WTC11 (cell line): ENCODE data around the gene MAPK9. TPM values are rescaled to one million over a fixed set of nuclear protein-coding genes. Genes with fewer than 3 reads are reported as not detected.

ENCODE experiments used
- ATAC-seq: fragments of 200-7000 bp; cut with Tn5 transposase; 2 replicates; pipeline ENCODE4 v1.10.0; 2021; ENCODE audit warnings: mild to moderate bottlenecking, moderate library complexity
- CTCF ChIA-PET: fragments of 300-600 bp; sonication (Branson Sonifier 250); formaldehyde crosslinking; loops from one replicate; lab custom pipeline; 2021; ENCODE audit warnings: antibody characterized with exemption; lab: Charles Lee
- POLR2A ChIA-PET: fragments of 350-600 bp; sonication (Branson Sonifier 250); formaldehyde crosslinking; loops from one replicate; lab custom pipeline; 2021; ENCODE audit warnings: antibody characterized with exemption; lab: Charles Lee
- DNase-seq: peaks from one replicate; pipeline ENCODE4 v3.0.0; 2021; ENCODE audit warnings: low spot score
- H3K27ac Mint-ChIP-seq: 2 replicates; pipeline ENCODE4 v1.8.0; 2021; ENCODE audit warnings: mixed read lengths
- H3K27me3 Mint-ChIP-seq: 2 replicates; pipeline ENCODE4 v1.8.0; 2021; ENCODE audit warnings: low read depth, mild to moderate bottlenecking, moderate library complexity, mixed read lengths
- H3K36me3 Mint-ChIP-seq: 2 replicates; pipeline ENCODE4 v1.8.0; 2021; ENCODE audit warnings: mixed read lengths
- H3K4me1 Mint-ChIP-seq: 2 replicates; pipeline ENCODE4 v1.8.0; 2022; ENCODE audit warnings: mixed read lengths
- H3K4me3 Mint-ChIP-seq: 2 replicates; pipeline ENCODE4 v1.8.0; 2021; ENCODE audit warnings: mild to moderate bottlenecking, moderate library complexity, mixed read lengths
- H3K9me3 Mint-ChIP-seq: 2 replicates; pipeline ENCODE4 v1.8.0; 2021; ENCODE audit warnings: mixed read lengths
- ATF1 ChIP-seq: sonication (generic); formaldehyde crosslinking; IDR thresholded peaks from 2 replicates; pipeline ENCODE4 v1.8.1; 2023; ENCODE audit warnings: mild to moderate bottlenecking, moderate library complexity, missing genetic modification reagents
- CREB1 ChIP-seq: sonication (generic); formaldehyde crosslinking; IDR thresholded peaks from 2 replicates; pipeline ENCODE4 v1.8.0; 2023; ENCODE audit warnings: mild to moderate bottlenecking, missing genetic modification reagents
- ETV6 ChIP-seq: sonication (generic); formaldehyde crosslinking; IDR thresholded peaks from 2 replicates; pipeline ENCODE4 v1.8.1; 2022; ENCODE audit warnings: mild to moderate bottlenecking, missing genetic modification reagents
- FOXJ3 ChIP-seq: sonication (generic); formaldehyde crosslinking; IDR thresholded peaks from 2 replicates; pipeline ENCODE4 v1.9.0; 2021; ENCODE audit warnings: missing genetic modification reagents, mild to moderate bottlenecking, borderline replicate concordance
- GABPB1 ChIP-seq: sonication (generic); formaldehyde crosslinking; IDR thresholded peaks from 2 replicates; pipeline ENCODE4 v1.8.1; 2023; ENCODE audit warnings: mild to moderate bottlenecking, missing genetic modification reagents
- IRF2 ChIP-seq: sonication (generic); formaldehyde crosslinking; IDR thresholded peaks from 2 replicates; pipeline ENCODE4 v1.8.0; 2022; ENCODE audit warnings: low read depth, missing genetic modification reagents, borderline replicate concordance
- JUN ChIP-seq: sonication (generic); formaldehyde crosslinking; IDR thresholded peaks from 2 replicates; pipeline ENCODE4 v1.8.0; 2023; ENCODE audit warnings: mild to moderate bottlenecking, missing genetic modification reagents
- OVOL2 ChIP-seq: fragments of 250-450 bp; sonication (Bioruptor Pico); IDR thresholded peaks from 2 replicates; pipeline ENCODE4 v1.9.0; 2021; ENCODE audit warnings: mild to moderate bottlenecking, borderline replicate concordance
- RORB ChIP-seq: fragments of 250-450 bp; sonication (Bioruptor Pico); IDR thresholded peaks from 2 replicates; pipeline ENCODE4 v1.9.0; 2021; ENCODE audit warnings: mild to moderate bottlenecking
- TP53 ChIP-seq: sonication (generic); formaldehyde crosslinking; IDR thresholded peaks from 2 replicates; pipeline ENCODE4 v1.8.1; 2023; ENCODE audit warnings: mild to moderate bottlenecking, missing genetic modification reagents
- ZNF232 ChIP-seq: sonication (generic); formaldehyde crosslinking; IDR thresholded peaks from 2 replicates; pipeline ENCODE4 v1.8.0; 2022; ENCODE audit warnings: mild to moderate bottlenecking, missing genetic modification reagents
- ZNF263 ChIP-seq: sonication (generic); formaldehyde crosslinking; IDR thresholded peaks from 2 replicates; pipeline ENCODE4 v1.8.1; 2022; ENCODE audit warnings: low read depth, mild to moderate bottlenecking, moderate library complexity, missing genetic modification reagents
- total RNA-seq: library from RNA; stranded (reverse); gene quantifications from 3 replicates; pipeline ENCODE4 v1.2.3, GENCODE V29; 2021
- TF ChIP-seq, protein P1 (sequence below): fragments of 250-450 bp; sonication (Bioruptor Pico); IDR thresholded peaks from 2 replicates; pipeline ENCODE4 v1.9.0; 2021; ENCODE audit warnings: mild to moderate bottlenecking
- TF ChIP-seq, protein P2 (sequence below): sonication (generic); formaldehyde crosslinking; IDR thresholded peaks from 2 replicates; pipeline ENCODE4 v1.8.0; 2022; ENCODE audit warnings: mild to moderate bottlenecking, missing genetic modification reagents
- TF ChIP-seq, protein P3 (sequence below): sonication (generic); formaldehyde crosslinking; IDR thresholded peaks from 2 replicates; pipeline ENCODE4 v1.8.1; 2022; ENCODE audit warnings: missing genetic modification reagents, borderline replicate concordance
- TF ChIP-seq, protein P4 (sequence below): sonication (generic); formaldehyde crosslinking; IDR thresholded peaks from 2 replicates; pipeline ENCODE4 v1.8.1; 2023; ENCODE audit warnings: mild to moderate bottlenecking, moderate library complexity, missing genetic modification reagents
- TF ChIP-seq, protein P5 (sequence below): fragments of 250-450 bp; sonication (Bioruptor Pico); conservative IDR thresholded peaks from 2 replicates; pipeline ENCODE4 v1.9.0; 2021; ENCODE audit warnings: mild to moderate bottlenecking
- TF ChIP-seq, protein P6 (sequence below): sonication (generic); formaldehyde crosslinking; IDR thresholded peaks from 2 replicates; pipeline ENCODE4 v1.8.1; 2022; ENCODE audit warnings: low read depth, mild to moderate bottlenecking, moderate library complexity, missing genetic modification reagents, borderline replicate concordance
- TF ChIP-seq, protein P7 (sequence below): sonication (generic); formaldehyde crosslinking; IDR thresholded peaks from 2 replicates; pipeline ENCODE4 v1.8.1; 2023; ENCODE audit warnings: mild to moderate bottlenecking, missing genetic modification reagents, moderate library complexity
- TF ChIP-seq, protein P8 (sequence below): sonication (generic); formaldehyde crosslinking; IDR thresholded peaks from 2 replicates; pipeline ENCODE4 v1.8.1; 2023; ENCODE audit warnings: mild to moderate bottlenecking, missing genetic modification reagents

Gene MAPK9
- total RNA-seq, 1 experiment from 2014 or later, result 42.9 TPM

DNA sequence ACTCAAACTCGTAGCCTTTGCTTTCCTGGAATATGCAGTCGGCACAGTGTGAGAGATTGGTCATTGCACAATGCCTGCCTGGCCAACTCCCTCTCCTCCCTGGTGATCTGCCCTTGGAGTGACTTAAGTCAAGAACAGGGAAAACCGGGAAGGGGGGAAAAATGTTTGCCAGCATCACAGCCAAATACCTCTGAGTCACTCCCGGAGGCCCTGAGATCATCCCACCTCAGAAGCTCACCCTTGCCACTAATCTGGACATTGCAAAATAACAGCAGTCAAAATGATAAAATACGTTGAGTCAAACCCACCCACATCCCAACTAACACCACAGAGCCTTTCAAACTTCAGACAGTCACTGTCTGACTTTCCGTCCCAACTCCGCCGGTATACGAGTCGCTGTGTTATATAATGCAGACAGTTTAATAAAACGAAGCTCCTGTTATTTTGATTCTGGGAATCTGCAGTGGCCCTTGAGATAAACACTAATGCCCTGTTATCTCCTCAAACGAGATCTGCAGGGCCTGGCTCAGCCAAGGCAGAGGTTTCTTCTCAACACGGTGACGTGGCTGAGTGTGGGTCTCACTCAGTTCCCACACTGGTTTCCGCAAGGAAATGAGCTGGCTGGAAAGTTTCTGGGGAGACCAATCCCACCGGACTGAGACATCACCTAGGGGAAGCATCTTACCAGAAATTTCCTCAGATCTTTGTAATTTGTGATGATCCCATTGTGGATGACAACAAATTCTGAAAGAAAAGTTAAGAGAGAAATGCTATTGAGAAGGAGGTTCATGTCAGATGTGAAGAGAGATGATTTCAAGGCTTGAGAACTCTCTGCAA, 39.1 kb upstream of the MAPK9 start:
- ChIA-PET CTCF (interaction anchor here (0.7 to 3.5 kb wide), 15 partner anchors 12 to 288 kb away, joined by 4 to 53 read pairs (median 7); partner anchors contain the start of genes GFPT2 and RASGEF1C), POLR2A (interaction anchor here (1.1 to 1.8 kb wide), 4 partner anchors 11 to 23 kb away, joined by 4 to 8 read pairs (median 6); partner anchors contain the start of gene GFPT2)
- ATAC-seq (no peak), DNase-seq (no peak)
- no peak for TF ChIP-seq ATF1 (CRISPR knock-in tag)
- TF ChIP-seq, protein P1, sequence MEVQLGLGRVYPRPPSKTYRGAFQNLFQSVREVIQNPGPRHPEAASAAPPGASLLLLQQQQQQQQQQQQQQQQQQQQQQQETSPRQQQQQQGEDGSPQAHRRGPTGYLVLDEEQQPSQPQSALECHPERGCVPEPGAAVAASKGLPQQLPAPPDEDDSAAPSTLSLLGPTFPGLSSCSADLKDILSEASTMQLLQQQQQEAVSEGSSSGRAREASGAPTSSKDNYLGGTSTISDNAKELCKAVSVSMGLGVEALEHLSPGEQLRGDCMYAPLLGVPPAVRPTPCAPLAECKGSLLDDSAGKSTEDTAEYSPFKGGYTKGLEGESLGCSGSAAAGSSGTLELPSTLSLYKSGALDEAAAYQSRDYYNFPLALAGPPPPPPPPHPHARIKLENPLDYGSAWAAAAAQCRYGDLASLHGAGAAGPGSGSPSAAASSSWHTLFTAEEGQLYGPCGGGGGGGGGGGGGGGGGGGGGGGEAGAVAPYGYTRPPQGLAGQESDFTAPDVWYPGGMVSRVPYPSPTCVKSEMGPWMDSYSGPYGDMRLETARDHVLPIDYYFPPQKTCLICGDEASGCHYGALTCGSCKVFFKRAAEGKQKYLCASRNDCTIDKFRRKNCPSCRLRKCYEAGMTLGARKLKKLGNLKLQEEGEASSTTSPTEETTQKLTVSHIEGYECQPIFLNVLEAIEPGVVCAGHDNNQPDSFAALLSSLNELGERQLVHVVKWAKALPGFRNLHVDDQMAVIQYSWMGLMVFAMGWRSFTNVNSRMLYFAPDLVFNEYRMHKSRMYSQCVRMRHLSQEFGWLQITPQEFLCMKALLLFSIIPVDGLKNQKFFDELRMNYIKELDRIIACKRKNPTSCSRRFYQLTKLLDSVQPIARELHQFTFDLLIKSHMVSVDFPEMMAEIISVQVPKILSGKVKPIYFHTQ (CRISPR knock-in tag), result 0 out of 2 replicates have a peak, but pooled peaks have one; percentile 9
- TF ChIP-seq GABPB1 (CRISPR knock-in tag), result no peak
- TF ChIP-seq OVOL2 (CRISPR knock-in tag), result no peak
- TF ChIP-seq, protein P2, sequence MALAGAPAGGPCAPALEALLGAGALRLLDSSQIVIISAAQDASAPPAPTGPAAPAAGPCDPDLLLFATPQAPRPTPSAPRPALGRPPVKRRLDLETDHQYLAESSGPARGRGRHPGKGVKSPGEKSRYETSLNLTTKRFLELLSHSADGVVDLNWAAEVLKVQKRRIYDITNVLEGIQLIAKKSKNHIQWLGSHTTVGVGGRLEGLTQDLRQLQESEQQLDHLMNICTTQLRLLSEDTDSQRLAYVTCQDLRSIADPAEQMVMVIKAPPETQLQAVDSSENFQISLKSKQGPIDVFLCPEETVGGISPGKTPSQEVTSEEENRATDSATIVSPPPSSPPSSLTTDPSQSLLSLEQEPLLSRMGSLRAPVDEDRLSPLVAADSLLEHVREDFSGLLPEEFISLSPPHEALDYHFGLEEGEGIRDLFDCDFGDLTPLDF (CRISPR knock-in tag), result no peak
- peak overlapping the region; percentile 98 for H3K27ac Mint-ChIP-seq
- H3K36me3 Mint-ChIP-seq, result peaks cover 89% of the 10 kb centered on the region
- peaks cover 42% of the 10 kb centered on the region for H3K4me1 Mint-ChIP-seq
- no peaks in the 10 kb centered on the region for H3K27me3 Mint-ChIP-seq
- peak overlapping the region; percentile 22 for H3K4me3 Mint-ChIP-seq
- H3K9me3 Mint-ChIP-seq, result peaks cover 6% of the 10 kb centered on the region; the same call in 1 of the 2 replicates

DNA sequence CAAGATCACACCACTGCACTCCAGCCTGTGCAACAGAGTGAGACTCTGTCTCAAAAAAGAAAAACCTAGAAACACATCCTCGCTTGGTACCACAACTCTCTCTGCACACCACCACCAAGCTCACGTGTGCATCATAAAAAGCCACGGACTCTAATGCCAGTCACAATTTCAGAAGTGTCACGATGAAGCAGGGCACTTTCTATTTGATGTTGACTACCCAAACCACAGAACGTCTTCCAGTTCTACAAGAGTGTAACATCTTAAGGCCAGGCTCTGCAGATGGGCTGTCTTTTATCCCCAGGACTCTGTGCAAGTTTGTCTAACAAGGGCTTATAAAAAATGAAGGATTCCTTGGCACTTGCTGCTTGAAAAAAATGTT, 38.4 kb upstream of the MAPK9 start:
- peak overlapping the region; percentile 98 for H3K27ac Mint-ChIP-seq
- no peak for ATAC-seq
- H3K9me3 Mint-ChIP-seq, result peaks cover 6% of the 10 kb centered on the region; the same call in 1 of the 2 replicates
- H3K36me3 Mint-ChIP-seq, result peaks cover 86% of the 10 kb centered on the region
- H3K4me3 Mint-ChIP-seq, result no peak overlapping the region
- DNase-seq, result no peak
- H3K27me3 Mint-ChIP-seq, result no peaks in the 10 kb centered on the region
- POLR2A ChIA-PET, result no interaction called here
- CTCF ChIA-PET, result interaction anchor here (2.5 to 3.5 kb wide), 3 partner anchors 12 to 37 kb away, joined by 18 to 53 read pairs (median 36); no protein-coding TSS in a partner anchor
- peaks cover 46% of the 10 kb centered on the region for H3K4me1 Mint-ChIP-seq
- no peak for TF ChIP-seq TP53 (CRISPR knock-in tag)
- no peak for TF ChIP-seq IRF2 (CRISPR knock-in tag)
- TF ChIP-seq, protein P3, sequence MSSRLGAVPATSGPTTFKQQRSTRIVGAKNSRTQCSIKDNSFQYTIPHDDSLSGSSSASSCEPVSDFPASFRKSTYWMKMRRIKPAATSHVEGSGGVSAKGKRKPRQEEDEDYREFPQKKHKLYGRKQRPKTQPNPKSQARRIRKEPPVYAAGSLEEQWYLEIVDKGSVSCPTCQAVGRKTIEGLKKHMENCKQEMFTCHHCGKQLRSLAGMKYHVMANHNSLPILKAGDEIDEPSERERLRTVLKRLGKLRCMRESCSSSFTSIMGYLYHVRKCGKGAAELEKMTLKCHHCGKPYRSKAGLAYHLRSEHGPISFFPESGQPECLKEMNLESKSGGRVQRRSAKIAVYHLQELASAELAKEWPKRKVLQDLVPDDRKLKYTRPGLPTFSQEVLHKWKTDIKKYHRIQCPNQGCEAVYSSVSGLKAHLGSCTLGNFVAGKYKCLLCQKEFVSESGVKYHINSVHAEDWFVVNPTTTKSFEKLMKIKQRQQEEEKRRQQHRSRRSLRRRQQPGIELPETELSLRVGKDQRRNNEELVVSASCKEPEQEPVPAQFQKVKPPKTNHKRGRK, result no peak
- no peak for TF ChIP-seq CREB1 (CRISPR knock-in tag)
- TF ChIP-seq ZNF232 (CRISPR knock-in tag), result no peak
- TF ChIP-seq, protein P4, sequence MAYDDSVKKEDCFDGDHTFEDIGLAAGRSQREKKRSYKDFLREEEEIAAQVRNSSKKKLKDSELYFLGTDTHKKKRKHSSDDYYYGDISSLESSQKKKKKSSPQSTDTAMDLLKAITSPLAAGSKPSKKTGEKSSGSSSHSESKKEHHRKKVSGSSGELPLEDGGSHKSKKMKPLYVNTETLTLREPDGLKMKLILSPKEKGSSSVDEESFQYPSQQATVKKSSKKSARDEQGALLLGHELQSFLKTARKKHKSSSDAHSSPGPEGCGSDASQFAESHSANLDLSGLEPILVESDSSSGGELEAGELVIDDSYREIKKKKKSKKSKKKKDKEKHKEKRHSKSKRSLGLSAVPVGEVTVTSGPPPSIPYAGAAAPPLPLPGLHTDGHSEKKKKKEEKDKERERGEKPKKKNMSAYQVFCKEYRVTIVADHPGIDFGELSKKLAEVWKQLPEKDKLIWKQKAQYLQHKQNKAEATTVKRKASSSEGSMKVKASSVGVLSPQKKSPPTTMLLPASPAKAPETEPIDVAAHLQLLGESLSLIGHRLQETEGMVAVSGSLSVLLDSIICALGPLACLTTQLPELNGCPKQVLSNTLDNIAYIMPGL (CRISPR knock-in tag), result no peak
- TF ChIP-seq RORB (CRISPR knock-in tag), result no peak
- TF ChIP-seq, protein P5, sequence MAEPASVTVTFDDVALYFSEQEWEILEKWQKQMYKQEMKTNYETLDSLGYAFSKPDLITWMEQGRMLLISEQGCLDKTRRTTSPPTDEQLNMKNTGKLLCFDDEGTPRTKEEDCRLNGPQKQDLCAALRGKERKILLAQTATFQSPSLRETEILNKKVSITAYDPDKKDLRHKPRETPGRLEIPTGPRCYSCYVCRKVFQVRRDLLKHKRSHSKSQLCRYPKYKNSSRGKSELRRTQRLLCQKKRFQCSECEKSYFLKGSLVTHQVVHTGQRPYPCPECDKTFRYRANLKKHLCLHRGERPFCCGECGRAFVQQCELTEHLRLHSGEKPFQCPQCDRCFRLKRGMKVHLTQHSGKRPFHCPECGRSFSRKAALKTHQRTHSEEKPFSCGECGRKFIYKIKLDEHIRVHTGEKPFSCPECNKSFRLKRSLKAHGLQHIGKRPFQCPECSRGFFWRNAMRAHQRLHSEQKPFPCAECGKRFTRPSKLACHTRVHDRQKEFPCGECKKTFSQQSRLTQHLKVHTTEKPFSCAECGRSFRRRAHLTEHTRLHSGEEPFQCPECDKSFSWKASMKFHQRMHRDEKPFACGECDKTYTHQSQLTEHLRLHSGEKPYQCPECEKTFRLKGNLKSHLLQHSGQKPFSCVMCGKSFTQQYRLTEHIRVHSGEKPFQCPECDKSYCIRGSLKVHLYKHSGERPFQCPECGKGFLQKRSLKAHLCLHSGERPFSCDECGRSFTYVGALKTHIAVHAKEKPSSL (CRISPR knock-in tag), result no peak
- TF ChIP-seq, protein P6, sequence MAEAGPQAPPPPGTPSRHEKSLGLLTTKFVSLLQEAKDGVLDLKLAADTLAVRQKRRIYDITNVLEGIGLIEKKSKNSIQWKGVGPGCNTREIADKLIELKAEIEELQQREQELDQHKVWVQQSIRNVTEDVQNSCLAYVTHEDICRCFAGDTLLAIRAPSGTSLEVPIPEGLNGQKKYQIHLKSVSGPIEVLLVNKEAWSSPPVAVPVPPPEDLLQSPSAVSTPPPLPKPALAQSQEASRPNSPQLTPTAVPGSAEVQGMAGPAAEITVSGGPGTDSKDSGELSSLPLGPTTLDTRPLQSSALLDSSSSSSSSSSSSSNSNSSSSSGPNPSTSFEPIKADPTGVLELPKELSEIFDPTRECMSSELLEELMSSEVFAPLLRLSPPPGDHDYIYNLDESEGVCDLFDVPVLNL (CRISPR knock-in tag), result no peak
- TF ChIP-seq, protein P7, sequence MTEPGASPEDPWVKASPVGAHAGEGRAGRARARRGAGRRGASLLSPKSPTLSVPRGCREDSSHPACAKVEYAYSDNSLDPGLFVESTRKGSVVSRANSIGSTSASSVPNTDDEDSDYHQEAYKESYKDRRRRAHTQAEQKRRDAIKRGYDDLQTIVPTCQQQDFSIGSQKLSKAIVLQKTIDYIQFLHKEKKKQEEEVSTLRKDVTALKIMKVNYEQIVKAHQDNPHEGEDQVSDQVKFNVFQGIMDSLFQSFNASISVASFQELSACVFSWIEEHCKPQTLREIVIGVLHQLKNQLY (CRISPR knock-in tag), result no peak
- TF ChIP-seq, protein P8, sequence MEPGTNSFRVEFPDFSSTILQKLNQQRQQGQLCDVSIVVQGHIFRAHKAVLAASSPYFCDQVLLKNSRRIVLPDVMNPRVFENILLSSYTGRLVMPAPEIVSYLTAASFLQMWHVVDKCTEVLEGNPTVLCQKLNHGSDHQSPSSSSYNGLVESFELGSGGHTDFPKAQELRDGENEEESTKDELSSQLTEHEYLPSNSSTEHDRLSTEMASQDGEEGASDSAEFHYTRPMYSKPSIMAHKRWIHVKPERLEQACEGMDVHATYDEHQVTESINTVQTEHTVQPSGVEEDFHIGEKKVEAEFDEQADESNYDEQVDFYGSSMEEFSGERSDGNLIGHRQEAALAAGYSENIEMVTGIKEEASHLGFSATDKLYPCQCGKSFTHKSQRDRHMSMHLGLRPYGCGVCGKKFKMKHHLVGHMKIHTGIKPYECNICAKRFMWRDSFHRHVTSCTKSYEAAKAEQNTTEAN, result no peak
- no peak for TF ChIP-seq JUN (CRISPR knock-in tag)
- no peak for TF ChIP-seq FOXJ3 (CRISPR knock-in tag)
- no peak for TF ChIP-seq ETV6
- no peak for TF ChIP-seq ZNF263 (CRISPR knock-in tag)
